Sigmoid colon (tissue), 7 donors: Measurements from ENCODE around the gene CHN2. TPM values are rescaled to one million over a fixed set of nuclear protein-coding genes. Genes with fewer than 3 reads are reported as not detected.

Experiments used
- DNase-seq: peaks from one replicate; pipeline ENCODE4 v3.0.0-alpha.2; 2019
- H3K27ac ChIP-seq, 4 donors: fragments of 200-600 bp; sonication (generic); one replicate each; pipeline ENCODE4 v1.5.1; 2016 to 2019; ENCODE audit warnings: mild to moderate bottlenecking in 1 of 4
- H3K27me3 ChIP-seq, 3 donors: fragments of 200-600 bp; sonication (generic); one replicate each; pipeline ENCODE4 v1.5.1; 2019; ENCODE audit warnings: mild to moderate bottlenecking in 1 of 3
- H3K36me3 ChIP-seq, 4 donors: fragments of 200-600 bp; sonication (generic); one replicate each; pipeline ENCODE4 v1.5.1; 2016 to 2019
- H3K4me1 ChIP-seq, 4 donors: fragments of 200-600 bp; sonication (generic); one replicate each; pipeline ENCODE4 v1.5.1; 2017 to 2019
- H3K4me3 ChIP-seq, 4 donors: fragments of 200-600 bp; sonication (generic); one replicate each; pipeline ENCODE4 v1.5.1; 2017 to 2019; ENCODE audit warnings: mild to moderate bottlenecking in 2 of 4, moderate library complexity in 1 of 4
- H3K9me3 ChIP-seq, 4 donors: fragments of 200-600 bp in 3 of 4; sonication (generic) in 3 of 4; one replicate each; pipeline versions ENCODE4 v1.5.1 to v1.6.1; 2013 to 2019
- CTCF ChIP-seq, 4 experiments: fragments of 450-650 bp in 3 of 4; fragments of 200-600 bp in 1 of 4; IDR thresholded peaks; one replicate each; pipeline ENCODE4 v1.5.1; 2016 to 2019; ENCODE audit warnings: antibody characterized with exemption in 4 of 4, mild to moderate bottlenecking in 3 of 4, moderate library complexity in 2 of 4
- EP300 ChIP-seq, 4 donors: sonication (generic); formaldehyde crosslinking; IDR thresholded peaks; one replicate each; pipeline ENCODE4 v1.6.1; 2017; ENCODE audit warnings: antibody characterized with exemption in 4 of 4
- POLR2A ChIP-seq, 2 donors: fragments of 450-650 bp; IDR thresholded peaks; one replicate each; pipeline ENCODE4 v1.6.1; 2016; ENCODE audit warnings: antibody characterized with exemption in 2 of 2, mild to moderate bottlenecking in 2 of 2, moderate library complexity in 2 of 2
- POLR2AphosphoS5 ChIP-seq, 4 donors: sonication (generic); formaldehyde crosslinking; IDR thresholded peaks; one replicate each; pipeline ENCODE4 v1.6.1; 2017; ENCODE audit warnings: antibody characterized with exemption in 4 of 4
- WGBS, 2 donors: extraction: QIAGEN DNeasy Blood & Tissue Kit; methylation state at CpG; one replicate each; pipeline ENCODE4 v1.1.7; 2013; 5-methylcytosine and 5-hydroxymethylcytosine counted together
- intact Hi-C: fragments of 100-400 bp; cut with DNase I; formaldehyde crosslinking; loops from one replicate; pipeline ENCODE4 v1.15.1; 2023
- polyA plus RNA-seq, 3 donors: library from polyadenylated mRNA; stranded (reverse); fragments of 200-250 nt; gene quantifications; one replicate each; pipeline ENCODE4 v1.2.3, GENCODE V29; 2013
- total RNA-seq, 4 donors: library from RNA; depleted of rRNA; stranded (reverse); fragments of >200 nt; gene quantifications; one replicate each; pipeline ENCODE4 v1.1.0, GENCODE V29; 2016
- donor health status: healthy with polysubstance abuse.
- donor health status: Bipolar disorder and iron deficiency.
- donor health status: healthy.

The CHN2 gene
- total and polyA plus RNA-seq, 7 donors = 4.2 to 37.7 (median 15.8) TPM

- no peaks in the 10 kb centered on the region for H3K4me1 ChIP-seq
- WGBS, 2 donors = 80 to 82% methylated on average over 13 of the region's 13 CpGs
- H3K27ac ChIP-seq = no peak overlapping the region
- no peaks in the 10 kb centered on the region for H3K36me3 ChIP-seq
- no peak overlapping the region for H3K4me3 ChIP-seq
- H3K9me3 ChIP-seq = no peaks in the 10 kb centered on the region
- intact Hi-C loops = no loop called here
- DNase-seq = no peak
- TF ChIP-seq EP300 (IDR thresholded peaks at IDR 0.05) = no peak
- no peak for TF ChIP-seq POLR2AphosphoS5 (IDR thresholded peaks at IDR 0.05)
- TF ChIP-seq POLR2A (IDR thresholded peaks at IDR 0.05) = no peak
- no peak for TF ChIP-seq CTCF (IDR thresholded peaks at IDR 0.05)
- no peaks in the 10 kb centered on the region for H3K27me3 ChIP-seq
Observed at GRCh38 chr7:29360633-29361625, 166.4 kb downstream of the CHN2 start.

GRCh38 chr7:29362380-29362779, 167.8 kb downstream of the CHN2 start:
- H3K4me1 ChIP-seq = no peaks in the 10 kb centered on the region
- no peaks in the 10 kb centered on the region for H3K27me3 ChIP-seq
- H3K36me3 ChIP-seq = no peaks in the 10 kb centered on the region
- TF ChIP-seq POLR2AphosphoS5 (IDR thresholded peaks at IDR 0.05) = no peak
- no peak for TF ChIP-seq EP300 (IDR thresholded peaks at IDR 0.05)
- no peak for TF ChIP-seq POLR2A (IDR thresholded peaks at IDR 0.05)
- TF ChIP-seq CTCF (IDR thresholded peaks at IDR 0.05) = no peak
- WGBS, 2 donors = 90 to 94% methylated on average over 2 of the region's 2 CpGs
- intact Hi-C loops = no loop called here
- no peaks in the 10 kb centered on the region for H3K9me3 ChIP-seq
- no peak overlapping the region for H3K27ac ChIP-seq
- no peak for DNase-seq
- H3K4me3 ChIP-seq = no peak overlapping the region

GRCh38 chr7:29363636-29364425, 169.3 kb downstream of the CHN2 start:
- H3K27me3 ChIP-seq = no peaks in the 10 kb centered on the region
- H3K27ac ChIP-seq = no peak overlapping the region
- no peaks in the 10 kb centered on the region for H3K4me1 ChIP-seq
- WGBS, 2 donors = 97 to 99% methylated on average over 3 of the region's 3 CpGs
- no peaks in the 10 kb centered on the region for H3K36me3 ChIP-seq
- intact Hi-C loops = no loop called here
- no peaks in the 10 kb centered on the region for H3K9me3 ChIP-seq
- DNase-seq = no peak
- TF ChIP-seq POLR2A (IDR thresholded peaks at IDR 0.05) (no peak), POLR2AphosphoS5 (IDR thresholded peaks at IDR 0.05) (no peak), CTCF (IDR thresholded peaks at IDR 0.05) (no peak), EP300 (IDR thresholded peaks at IDR 0.05) (no peak)
- H3K4me3 ChIP-seq = no peak overlapping the region

- no peaks in the 10 kb centered on the region for H3K27me3 ChIP-seq
- no peak overlapping the region for H3K27ac ChIP-seq
- H3K36me3 ChIP-seq = no peaks in the 10 kb centered on the region
- H3K4me1 ChIP-seq = no peaks in the 10 kb centered on the region
- WGBS, 2 donors = 29 to 67% methylated on average over 1 of the region's 1 CpG
- intact Hi-C loops = no loop called here
- no peaks in the 10 kb centered on the region for H3K9me3 ChIP-seq
- TF ChIP-seq CTCF (IDR thresholded peaks at IDR 0.05) (no peak), POLR2A (IDR thresholded peaks at IDR 0.05) (no peak), POLR2AphosphoS5 (IDR thresholded peaks at IDR 0.05) (no peak), EP300 (IDR thresholded peaks at IDR 0.05) (no peak)
- no peak overlapping the region for H3K4me3 ChIP-seq
- no peak for DNase-seq
Observed at GRCh38 chr7:29364661-29365060, 170.1 kb downstream of the CHN2 start.
